Bronchial epithelial cell (primary cell): ENCODE results near the gene HPDL. TPM values are rescaled to one million over a fixed set of nuclear protein-coding genes. Genes with fewer than 3 reads are reported as not detected.

Source experiments
- DNase-seq: peaks from one replicate; pipeline ENCODE4 v3.0.0-alpha.2; 2010; ENCODE audit warnings: low read depth
- FAIRE-seq: peaks from 2 replicates; lab custom pipeline; 2011; peaks lifted over from hg19 to GRCh38; lab: Jason Lieb, UNC
- H3K27me3 ChIP-seq: 2 replicates; pipeline ENCODE4 v1.5.1; 2011; ENCODE audit warnings: low read length; ENCODE audit not compliant: control insufficient read depth, insufficient read depth
- H3K36me3 ChIP-seq: 2 replicates; pipeline ENCODE4 v1.5.1; 2011; ENCODE audit warnings: low read length; ENCODE audit not compliant: control insufficient read depth, insufficient read depth
- H3K4me3 ChIP-seq: 2 replicates; pipeline ENCODE4 v1.5.1; 2011; ENCODE audit warnings: mild to moderate bottlenecking, low read depth, low read length, control low read depth
- total RNA-seq: library from RNA; depleted of rRNA; stranded (reverse); fragments of >200 nt; gene quantifications from 2 replicates; pipeline ENCODE4 v1.2.1, GENCODE V29; 2014
- TF ChIP-seq, protein P1 (sequence below): IDR thresholded peaks from 2 replicates; pipeline ENCODE4 v1.5.1; 2011; ENCODE audit warnings: mild to moderate bottlenecking, moderate library complexity, low read length, control low read depth, inconsistent platforms; ENCODE audit not compliant: insufficient read depth, severe bottlenecking

Gene HPDL
- total RNA-seq, 1 donor from 2014 or later = 0.53 TPM

- Histone ChIP-seq H3K27me3 (no peaks in the 10 kb centered on the region), H3K4me3 (no peak overlapping the region), H3K36me3 (no peaks in the 10 kb centered on the region)
- TF ChIP-seq, protein P1, sequence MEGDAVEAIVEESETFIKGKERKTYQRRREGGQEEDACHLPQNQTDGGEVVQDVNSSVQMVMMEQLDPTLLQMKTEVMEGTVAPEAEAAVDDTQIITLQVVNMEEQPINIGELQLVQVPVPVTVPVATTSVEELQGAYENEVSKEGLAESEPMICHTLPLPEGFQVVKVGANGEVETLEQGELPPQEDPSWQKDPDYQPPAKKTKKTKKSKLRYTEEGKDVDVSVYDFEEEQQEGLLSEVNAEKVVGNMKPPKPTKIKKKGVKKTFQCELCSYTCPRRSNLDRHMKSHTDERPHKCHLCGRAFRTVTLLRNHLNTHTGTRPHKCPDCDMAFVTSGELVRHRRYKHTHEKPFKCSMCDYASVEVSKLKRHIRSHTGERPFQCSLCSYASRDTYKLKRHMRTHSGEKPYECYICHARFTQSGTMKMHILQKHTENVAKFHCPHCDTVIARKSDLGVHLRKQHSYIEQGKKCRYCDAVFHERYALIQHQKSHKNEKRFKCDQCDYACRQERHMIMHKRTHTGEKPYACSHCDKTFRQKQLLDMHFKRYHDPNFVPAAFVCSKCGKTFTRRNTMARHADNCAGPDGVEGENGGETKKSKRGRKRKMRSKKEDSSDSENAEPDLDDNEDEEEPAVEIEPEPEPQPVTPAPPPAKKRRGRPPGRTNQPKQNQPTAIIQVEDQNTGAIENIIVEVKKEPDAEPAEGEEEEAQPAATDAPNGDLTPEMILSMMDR = no peak
- DNase-seq = peak; percentile 81
- no peak for FAIRE-seq
These were observed 22.4 kb downstream of the HPDL start for GRCh38 chr1:45348966-45349677.

- no peaks in the 10 kb centered on the region for H3K27me3 ChIP-seq
- DNase-seq (no peak), FAIRE-seq (no peak)
- TF ChIP-seq, protein P1 = no peak
- no peaks in the 10 kb centered on the region for H3K36me3 ChIP-seq
- H3K4me3 ChIP-seq = no peak overlapping the region
These were observed 24.8 kb downstream of the HPDL start for GRCh38 chr1:45351508-45351907.

DNA sequence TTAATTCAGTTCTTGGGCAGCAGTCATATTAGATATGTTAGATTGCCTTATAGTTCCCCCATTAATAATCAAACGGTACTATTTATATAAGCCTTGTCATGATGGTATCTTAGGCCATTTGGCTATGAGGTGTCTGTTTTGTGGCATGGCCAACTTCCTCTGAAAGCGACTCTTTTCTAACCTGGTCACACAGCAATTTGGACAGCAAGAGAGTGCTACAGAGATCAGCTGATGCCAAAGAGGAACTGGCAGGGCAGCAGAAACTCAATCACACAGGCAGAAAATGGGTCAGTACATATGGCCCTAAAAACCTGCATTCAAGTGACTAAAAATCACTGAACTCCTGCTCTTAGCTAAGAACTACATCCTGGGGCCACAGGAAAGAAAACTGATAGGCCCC is 27.0 kb downstream of the HPDL start:
- H3K27me3 ChIP-seq = no peaks in the 10 kb centered on the region
- TF ChIP-seq, protein P1 = no peak
- FAIRE-seq (no peak), DNase-seq (no peak)
- no peaks in the 10 kb centered on the region for H3K36me3 ChIP-seq
- H3K4me3 ChIP-seq = no peak overlapping the region

DNA sequence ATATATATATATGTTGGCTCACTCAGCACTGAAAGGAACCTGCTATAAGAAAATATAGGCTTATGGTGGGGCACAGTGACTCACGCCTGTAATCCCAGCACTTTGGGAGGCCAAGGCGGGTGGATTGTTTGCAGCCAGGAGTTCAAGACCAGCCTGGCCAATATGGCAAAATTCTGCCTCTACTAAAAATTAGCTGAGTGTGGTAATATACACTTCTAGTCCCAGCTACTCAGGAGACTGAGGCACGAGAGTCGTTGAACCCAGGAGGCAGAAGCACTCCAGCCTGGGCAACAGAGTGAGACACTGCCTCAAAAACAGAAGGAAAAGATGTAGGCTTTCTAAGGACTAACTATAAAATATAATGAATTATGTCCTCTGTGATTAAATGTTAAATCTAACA is 28.1 kb downstream of the HPDL start:
- Histone ChIP-seq H3K36me3 (no peaks in the 10 kb centered on the region), H3K4me3 (no peak overlapping the region), H3K27me3 (no peaks in the 10 kb centered on the region)
- TF ChIP-seq, protein P1 = no peak
- FAIRE-seq (no peak), DNase-seq (no peak)

- peak; percentile 52 for DNase-seq
These were observed 29.0 kb downstream of the HPDL start for GRCh38 chr1:45355683-45356082.

More at GRCh38 chr1:45355683-45356082, 29.0 kb downstream of the HPDL start:
- TF ChIP-seq, protein P1 = no peak
- Histone ChIP-seq H3K36me3 (no peaks in the 10 kb centered on the region), H3K27me3 (no peaks in the 10 kb centered on the region), H3K4me3 (no peak overlapping the region)
- FAIRE-seq = no peak
